Measurements from ENCODE around the gene HELZ. TPM values are rescaled to one million over a fixed set of nuclear protein-coding genes. Genes with fewer than 3 reads are reported as not detected.

The HELZ gene
- total and polyA plus RNA-seq, 2 of the 8 experiments (the other 6 are each of a cell fraction or from before 2014, with no cell fraction given) = 10.0 to 48.7 TPM

DNA sequence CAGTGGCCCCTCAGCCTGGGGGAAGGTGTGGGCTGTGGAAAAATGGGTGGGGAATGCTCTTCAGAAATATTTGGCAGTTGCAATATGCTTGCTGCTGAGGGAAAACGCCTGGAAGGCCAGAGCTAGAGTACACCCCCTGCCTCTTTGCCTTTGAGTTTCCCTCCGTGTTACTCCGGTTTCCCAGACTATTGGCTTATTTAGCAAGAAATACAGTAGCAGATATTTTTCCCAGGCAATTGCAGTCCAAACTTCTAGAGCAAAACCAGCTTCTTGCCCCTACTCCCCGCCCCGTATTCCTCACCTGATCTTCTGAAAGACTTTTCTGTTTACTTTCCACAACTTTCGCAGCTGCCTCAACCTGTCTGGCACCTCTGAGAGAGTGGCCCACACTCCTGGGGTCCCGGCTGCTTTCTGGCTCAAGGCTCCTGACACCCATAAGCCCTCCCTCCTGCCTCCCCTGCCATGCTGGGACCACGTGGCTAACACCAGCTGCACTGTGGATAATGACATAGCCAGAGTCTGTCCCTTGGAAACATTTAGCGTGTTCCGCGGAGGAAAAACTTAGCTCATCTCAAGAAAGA is 45.8 kb upstream of the HELZ start:
- Histone ChIP-seq H3K14ac (ENCODE audit: insufficient read length) (no peak overlapping the region), H3K4me2 (ENCODE audit: insufficient read depth in 1 of 2, low read depth in 2 of 2, low read length in 2 of 2) (no peak overlapping the region), H3K18ac (ENCODE audit: extremely low read depth, low read length) (no peak overlapping the region), H3K36me3 (ENCODE audit: control insufficient read depth in 2 of 4, insufficient read depth in 4 of 4, low read length in 3 of 4) (no peaks in the 10 kb centered on the region), H3K4ac (replicated peaks; ENCODE audit: insufficient read length, low read depth, low read length) (no peak overlapping the region), H2BK120ac (replicated peaks; ENCODE audit: low read depth, low read length) (no peak overlapping the region), H3K4me3 (ENCODE audit: extremely low read depth in 1 of 4, insufficient read depth in 2 of 4, low read depth in 3 of 4, low read length in 4 of 4) (no peak overlapping the region), H4K91ac (replicated peaks; ENCODE audit: insufficient read length, low read length) (no peak overlapping the region), H2BK20ac (ENCODE audit: low read length) (no peak overlapping the region), H2BK12ac (ENCODE audit: low read depth, low read length) (no peak overlapping the region), H3K56ac (replicated peaks; ENCODE audit: insufficient read length, low read depth, low read length) (no peak overlapping the region), H2BK15ac (ENCODE audit: low read length) (no peak overlapping the region), H4K20me1 (replicated peaks in 1 of 2; ENCODE audit: control insufficient read depth in 1 of 2, insufficient read depth in 2 of 2, low read length in 2 of 2) (no peaks in the 10 kb centered on the region), H2BK5ac (ENCODE audit: low read depth, low read length) (no peak overlapping the region), H3K9me3 (ENCODE audit: insufficient read depth in 2 of 2, low read depth in 1 of 2, low read length in 1 of 2) (no peaks in the 10 kb centered on the region), H2AFZ (ENCODE audit: low read length) (no peak overlapping the region), H4K5ac (ENCODE audit: insufficient read length, low read depth, low read length) (no peak overlapping the region), H3K9ac (replicated peaks in 1 of 4; ENCODE audit: extremely low read depth in 1 of 4, low read depth in 3 of 4, low read length in 3 of 4) (no peak overlapping the region), H3K27me3 (replicated peaks in 1 of 4; ENCODE audit: control insufficient read depth in 3 of 4, extremely low read depth in 1 of 4, insufficient read depth in 3 of 4, low read length in 3 of 4) (no peaks in the 10 kb centered on the region), H3K23me2 (ENCODE audit: low read depth, low read length) (no peaks in the 10 kb centered on the region), H4K8ac (ENCODE audit: extremely low read depth, insufficient read depth, low read length) (no peak overlapping the region; the same call in 1 of the 2 replicates), H3K79me2 (ENCODE audit: control insufficient read depth in 1 of 2, insufficient read depth in 2 of 2, low read length in 2 of 2) (no peaks in the 10 kb centered on the region), H2AK5ac (ENCODE audit: low read depth, low read length) (no peak overlapping the region; the same call in 1 of the 2 replicates), H3K4me1 (replicated peaks in 1 of 4; ENCODE audit: control insufficient read depth in 3 of 4, insufficient read depth in 4 of 4, low read length in 3 of 4) (peaks cover 0 to 7% (median 0%) of the 10 kb centered on the region in 4 experiments; a peak in 1 of 7 replicates), H3K27ac (ENCODE audit: low read depth, low read length) (no peak overlapping the region), H3K79me1 (ENCODE audit: low read depth, low read length) (no peaks in the 10 kb centered on the region), H3K23ac (ENCODE audit: insufficient read length) (no peak overlapping the region)
- DNase-seq (ENCODE audit: low read depth in 1 of 2, low spot score in 2 of 2) = no peak
- WGBS, 2 experiments (ENCODE audit: extremely low coverage in 1 of 2, insufficient coverage in 1 of 2, insufficient read length in 1 of 2, insufficient replicate concordance in 2 of 2, low coverage in 1 of 2, low lambda C conversion rate in 2 of 2, missing lambda C conversion rate in 1 of 2) = 85% methylated on average over 11 of the region's 11 CpGs; no CpG with 5 or more reads in 1 of the 2 experiments
- POLR2A ChIA-PET (ENCODE audit: partially characterized antibody) = no interaction called here
- CTCF ChIA-PET (ENCODE audit: partially characterized antibody) = interaction anchor here (0.8 to 23.4 kb wide), 6 partner anchors 12 to 324 kb away, joined by 3 to 253 read pairs (median 4); no protein-coding TSS in a partner anchor
- no peak for FAIRE-seq
- no peak for TF ChIP-seq TBP (IDR thresholded peaks at IDR 0.05; ENCODE audit: low read depth, low read length)
- TF ChIP-seq, protein P1, sequence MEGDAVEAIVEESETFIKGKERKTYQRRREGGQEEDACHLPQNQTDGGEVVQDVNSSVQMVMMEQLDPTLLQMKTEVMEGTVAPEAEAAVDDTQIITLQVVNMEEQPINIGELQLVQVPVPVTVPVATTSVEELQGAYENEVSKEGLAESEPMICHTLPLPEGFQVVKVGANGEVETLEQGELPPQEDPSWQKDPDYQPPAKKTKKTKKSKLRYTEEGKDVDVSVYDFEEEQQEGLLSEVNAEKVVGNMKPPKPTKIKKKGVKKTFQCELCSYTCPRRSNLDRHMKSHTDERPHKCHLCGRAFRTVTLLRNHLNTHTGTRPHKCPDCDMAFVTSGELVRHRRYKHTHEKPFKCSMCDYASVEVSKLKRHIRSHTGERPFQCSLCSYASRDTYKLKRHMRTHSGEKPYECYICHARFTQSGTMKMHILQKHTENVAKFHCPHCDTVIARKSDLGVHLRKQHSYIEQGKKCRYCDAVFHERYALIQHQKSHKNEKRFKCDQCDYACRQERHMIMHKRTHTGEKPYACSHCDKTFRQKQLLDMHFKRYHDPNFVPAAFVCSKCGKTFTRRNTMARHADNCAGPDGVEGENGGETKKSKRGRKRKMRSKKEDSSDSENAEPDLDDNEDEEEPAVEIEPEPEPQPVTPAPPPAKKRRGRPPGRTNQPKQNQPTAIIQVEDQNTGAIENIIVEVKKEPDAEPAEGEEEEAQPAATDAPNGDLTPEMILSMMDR (IDR thresholded peaks at IDR 0.05; ENCODE audit: control extremely low read depth in 1 of 3, insufficient read depth in 1 of 3, low read depth in 1 of 3, low read length in 3 of 3) = no peak
- TF ChIP-seq GTF2F1 (IDR thresholded peaks at IDR 0.05; ENCODE audit: borderline replicate concordance, low read depth, low read length) = no peak
- no peak for TF ChIP-seq YY1 (IDR thresholded peaks at IDR 0.05; ENCODE audit: low read depth, low read length)
- no peak for TF ChIP-seq TAF7 (optimal IDR thresholded peaks at IDR 0.05; ENCODE audit: borderline replicate concordance, low read depth, low read length)
- no peak for TF ChIP-seq RXRA (IDR thresholded peaks at IDR 0.05; ENCODE audit: insufficient read depth, low read depth, low read length)
- no peak for TF ChIP-seq NANOG (IDR thresholded peaks at IDR 0.05; ENCODE audit: insufficient read depth, low read depth, low read length, poor library complexity, severe bottlenecking)
- TF ChIP-seq CBX8 (IDR thresholded peaks at IDR 0.05; ENCODE audit: borderline replicate concordance, low read depth, low read length) = no peak
- TF ChIP-seq BCL11A (IDR thresholded peaks at IDR 0.05; ENCODE audit: low read depth in 2 of 2, low read length in 2 of 2) = no peak
- no peak for TF ChIP-seq CTBP2 (IDR thresholded peaks at IDR 0.05; ENCODE audit: borderline replicate concordance, insufficient read depth, insufficient read length, low read length)
- TF ChIP-seq BRCA1 (IDR thresholded peaks at IDR 0.05; ENCODE audit: low read depth, low read length) = no peak
